HG02885 (cell line): Measurements from ENCODE around the gene SZT2.
A peak's percentile ranks its signal among the peaks of the same experiment; 100 is the strongest.
"Not testable (repeated sequence)": the region's sequence is repeated elsewhere in the genome, so short reads cannot be mapped to it uniquely, and the experiment has no call there.

ENCODE experiments used
- ATAC-seq: cut with Tn5 transposase; IDR thresholded peaks from one replicate; pipeline ENCODE4 v1.9.1; 2021; ENCODE audit warnings: mild to moderate bottlenecking; ENCODE audit not compliant: unreplicated experiment, poor library complexity

SZT2 gene

DNA sequence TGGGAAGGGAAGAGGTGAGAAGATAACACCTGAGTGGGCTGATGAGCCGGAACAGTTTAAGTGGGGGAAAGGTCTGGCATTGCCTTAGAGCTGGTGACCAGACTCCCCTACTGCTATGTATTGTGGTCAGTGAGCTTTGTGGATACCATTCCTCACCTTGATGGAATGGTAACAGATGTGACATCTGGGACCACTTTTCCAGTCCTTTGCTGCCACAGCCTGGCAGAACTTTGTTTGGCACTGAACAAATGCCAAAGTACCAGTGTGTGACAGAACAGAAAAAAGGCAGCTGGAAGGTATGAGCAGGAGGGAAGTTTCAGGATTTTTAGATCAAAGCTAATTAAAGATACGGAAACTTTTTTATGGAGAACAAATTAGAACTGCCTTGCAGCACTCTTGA, 6.2 kb upstream of the SZT2 start:
- no peak for ATAC-seq

DNA sequence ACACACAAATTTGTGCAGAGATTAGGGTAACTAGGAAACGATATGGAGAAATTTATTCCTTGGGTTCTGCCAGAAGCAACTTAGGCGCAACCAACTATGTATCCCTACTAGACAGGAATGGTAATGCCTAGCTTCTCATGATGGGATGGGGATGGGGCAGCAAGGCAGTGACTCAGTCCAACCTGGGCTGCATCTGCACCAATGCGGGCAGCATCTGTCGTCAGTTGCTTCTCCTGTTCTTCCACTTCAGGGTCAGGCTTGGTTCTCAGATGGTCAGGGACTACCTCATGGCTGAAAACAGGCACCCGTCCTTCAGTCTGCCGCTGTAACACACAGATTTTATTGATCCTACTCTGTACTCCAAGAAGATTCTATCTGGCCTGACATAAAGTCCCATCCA, 3.0 kb upstream of the SZT2 start:
- no peak for ATAC-seq

DNA sequence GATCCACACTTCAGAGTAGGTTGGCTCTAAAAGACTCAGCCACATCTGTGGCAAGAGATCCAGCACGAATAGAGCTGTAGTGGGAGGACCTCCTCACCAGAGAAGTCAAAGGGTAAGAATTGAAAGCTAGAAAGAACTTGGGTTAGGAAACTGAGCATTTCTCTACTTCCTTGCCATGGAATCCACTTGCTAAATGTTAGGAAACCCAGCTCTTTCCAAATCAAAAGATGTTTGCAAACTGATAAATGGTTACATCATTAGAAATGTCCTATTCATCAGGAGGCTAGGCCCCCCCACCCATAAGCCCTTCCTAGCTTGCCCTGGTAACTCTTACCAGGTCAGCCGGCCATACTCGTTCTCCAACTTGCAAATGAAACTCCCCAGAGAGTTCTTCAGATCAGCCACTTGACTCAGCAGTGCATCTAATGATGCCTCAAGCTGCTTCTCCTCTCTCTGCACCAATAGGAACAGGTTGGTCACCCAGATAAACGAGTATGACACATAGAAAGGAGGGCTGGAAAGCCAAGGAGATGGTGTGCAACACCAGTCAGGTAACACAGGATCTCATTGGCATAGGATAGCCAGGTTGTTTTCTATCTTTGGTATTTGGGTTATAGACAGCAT, 1.6 kb upstream of the SZT2 start:
- ATAC-seq: no peak

DNA sequence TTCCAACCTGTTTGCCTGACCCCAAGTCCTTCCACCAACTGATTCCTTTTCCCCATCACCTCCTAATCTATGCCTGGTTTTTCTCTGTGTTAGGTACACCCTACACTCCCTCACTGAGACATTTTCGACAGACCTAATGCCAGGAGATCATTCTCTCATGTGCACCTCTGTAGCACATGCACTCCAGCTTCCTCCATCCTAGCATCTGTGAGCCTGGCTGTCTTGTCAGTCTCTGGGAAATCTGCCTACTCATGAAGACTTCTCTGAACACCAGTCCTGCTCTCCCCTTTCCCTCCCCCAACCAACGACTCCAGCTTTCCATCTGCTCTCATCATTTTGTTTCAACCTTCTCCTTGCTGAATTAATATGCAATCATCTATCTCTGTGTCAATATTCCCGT, 1.1 kb upstream of the SZT2 start:
- no peak for ATAC-seq

DNA sequence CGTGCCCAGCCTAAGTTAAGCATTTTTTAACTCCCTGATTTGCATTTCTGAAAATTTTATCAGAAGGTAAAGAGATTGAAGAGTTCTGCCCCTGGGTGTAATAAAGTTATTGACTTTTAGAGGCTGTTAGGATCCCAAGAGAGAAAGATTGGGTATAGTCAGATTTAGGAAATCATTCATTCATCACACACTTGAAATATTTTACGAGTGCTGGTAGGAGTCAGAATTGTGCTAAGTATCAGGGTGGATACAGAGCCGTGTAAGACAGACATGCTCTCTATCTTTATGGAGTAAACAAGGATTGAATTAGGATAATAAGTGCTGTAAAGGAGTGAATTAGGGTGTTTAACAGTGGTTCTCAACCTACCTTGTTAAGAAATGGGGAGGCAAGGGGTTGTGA, 3.0 kb downstream of the SZT2 start:
- ATAC-seq: no peak

DNA sequence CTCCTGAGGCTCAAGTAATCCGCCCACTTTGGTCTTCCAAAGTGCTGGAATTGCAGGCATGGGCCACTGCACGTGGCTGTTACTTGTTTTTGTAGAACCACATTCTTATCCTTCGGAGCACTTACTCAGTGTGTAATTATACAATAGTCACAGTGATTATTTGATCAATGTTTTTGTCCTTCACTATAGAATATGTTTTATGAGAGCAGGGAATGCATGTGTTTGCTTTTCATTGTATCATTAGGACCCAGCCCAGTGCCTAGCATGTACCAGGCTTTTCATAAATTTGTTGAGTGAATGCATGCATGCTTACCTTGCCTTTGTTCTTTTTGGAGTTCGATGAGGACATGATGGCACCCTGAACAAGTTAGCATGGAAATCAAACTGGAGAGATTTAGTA, 5.8 kb downstream of the SZT2 start:
- no peak for ATAC-seq

DNA sequence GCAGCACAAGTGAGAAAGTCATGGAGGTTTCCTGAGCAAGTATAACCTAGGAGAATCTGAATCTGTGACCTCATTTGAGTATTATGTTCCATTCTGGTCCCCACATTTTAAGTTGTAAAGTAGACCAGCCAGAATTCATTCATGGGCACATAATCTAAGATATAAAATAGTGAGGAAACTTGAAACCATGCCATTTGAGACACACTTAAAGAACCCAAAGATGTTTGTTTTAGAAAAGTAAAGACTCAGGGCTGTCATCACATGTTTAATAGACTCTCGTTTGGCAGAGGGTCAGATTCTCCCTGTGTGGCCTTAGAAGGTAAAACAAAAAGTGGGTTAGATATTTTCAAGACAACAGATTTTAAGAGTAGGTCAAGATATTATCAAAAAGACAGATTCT, 6.4 kb downstream of the SZT2 start:
- ATAC-seq: no peak

DNA sequence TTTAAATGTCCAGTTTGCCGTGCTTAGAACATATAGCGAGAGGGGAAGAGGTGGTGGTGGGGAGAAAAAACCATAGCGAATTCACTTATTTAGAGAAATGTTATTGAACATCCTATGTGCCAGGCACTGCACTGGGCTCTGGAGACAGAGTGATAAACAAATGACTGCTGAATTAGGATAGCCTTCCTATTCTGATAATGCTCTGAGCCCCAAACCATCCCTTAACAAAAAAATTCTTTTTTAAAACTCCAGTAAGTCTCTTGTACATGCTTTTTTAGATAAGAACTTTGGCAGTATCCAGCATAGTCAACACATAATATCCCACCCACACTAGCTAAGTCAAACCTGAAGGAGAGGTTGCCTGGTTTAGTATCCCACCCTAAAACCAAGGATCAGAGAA, 8.5 kb downstream of the SZT2 start:
- no peak for ATAC-seq

DNA sequence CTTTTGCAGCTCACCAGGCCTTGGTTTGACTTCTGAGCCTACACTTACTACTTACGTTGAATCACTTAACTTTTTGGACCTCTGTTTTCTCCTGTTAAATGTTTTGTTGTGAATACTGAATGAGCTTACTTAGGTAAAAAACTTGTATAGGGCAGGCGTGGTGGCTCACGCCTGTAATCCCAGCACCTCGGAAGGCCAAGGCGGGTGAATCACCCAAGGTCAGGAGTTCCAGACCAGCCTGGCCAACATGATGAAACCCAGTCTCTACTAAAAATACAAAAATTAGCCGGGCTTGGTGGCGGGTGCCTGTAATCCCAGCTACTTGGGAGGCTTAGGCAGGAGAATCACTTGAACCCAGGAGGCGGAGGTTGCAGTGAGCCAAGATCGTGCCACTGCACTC, 10.7 kb downstream of the SZT2 start:
- ATAC-seq: not testable (repeated sequence)

DNA sequence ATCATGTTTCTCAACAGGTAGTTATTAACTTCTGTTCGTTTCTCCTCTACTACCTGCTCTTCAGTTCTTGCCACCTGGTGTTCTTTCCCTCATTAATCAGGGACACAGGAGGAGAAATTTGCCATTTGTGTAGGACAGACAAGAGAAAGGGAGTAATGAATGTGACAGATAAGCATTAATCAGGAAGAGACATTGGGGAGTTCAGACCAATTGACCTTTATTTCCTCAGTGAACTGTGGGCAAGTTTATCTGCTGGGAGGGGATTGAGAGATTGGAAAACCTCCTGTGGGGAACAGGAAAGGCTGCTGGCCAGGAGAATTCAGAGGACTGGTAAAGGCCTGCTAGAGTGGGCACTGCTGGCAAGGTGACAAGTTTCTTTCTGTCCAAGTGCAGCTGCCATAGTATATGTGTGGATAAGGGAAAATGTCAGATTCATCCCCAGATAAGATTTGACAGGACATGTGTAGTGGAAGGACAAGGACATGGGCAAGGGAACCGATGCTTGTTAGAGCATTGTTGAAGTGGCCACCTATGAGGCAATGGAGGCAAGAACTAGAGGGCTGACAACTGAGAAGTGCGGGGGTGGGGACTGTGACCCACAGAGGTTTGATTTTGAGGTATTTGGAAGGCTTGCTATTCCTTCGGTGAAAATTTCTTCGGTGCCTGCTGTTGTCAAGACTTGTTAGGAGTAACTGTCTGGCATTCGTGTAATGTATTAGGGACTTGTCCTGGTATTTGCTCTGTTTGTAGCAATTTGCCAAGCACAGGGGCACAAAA, 12.6 kb downstream of the SZT2 start:
- ATAC-seq: no peak

DNA sequence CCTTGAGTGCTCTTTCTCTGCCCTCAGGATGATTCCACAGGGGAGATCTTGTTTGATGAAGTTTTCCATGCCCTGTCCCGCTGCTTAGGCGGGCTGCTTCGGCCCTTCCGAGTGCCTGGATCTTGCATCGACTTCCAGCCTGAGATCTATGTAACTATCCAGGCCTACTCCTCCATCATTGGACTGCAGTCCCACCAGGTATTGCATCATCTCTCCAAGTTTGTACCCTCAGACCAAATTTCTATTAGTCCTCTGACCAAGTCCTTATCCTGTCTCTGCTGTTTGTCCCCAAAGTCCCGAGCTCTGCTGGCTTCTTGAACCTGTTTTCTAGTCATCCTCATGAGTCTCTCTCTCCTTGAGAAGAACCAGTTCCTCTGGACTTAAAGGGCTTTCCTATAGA, 14.7 kb downstream of the SZT2 start:
- ATAC-seq: no peak

DNA sequence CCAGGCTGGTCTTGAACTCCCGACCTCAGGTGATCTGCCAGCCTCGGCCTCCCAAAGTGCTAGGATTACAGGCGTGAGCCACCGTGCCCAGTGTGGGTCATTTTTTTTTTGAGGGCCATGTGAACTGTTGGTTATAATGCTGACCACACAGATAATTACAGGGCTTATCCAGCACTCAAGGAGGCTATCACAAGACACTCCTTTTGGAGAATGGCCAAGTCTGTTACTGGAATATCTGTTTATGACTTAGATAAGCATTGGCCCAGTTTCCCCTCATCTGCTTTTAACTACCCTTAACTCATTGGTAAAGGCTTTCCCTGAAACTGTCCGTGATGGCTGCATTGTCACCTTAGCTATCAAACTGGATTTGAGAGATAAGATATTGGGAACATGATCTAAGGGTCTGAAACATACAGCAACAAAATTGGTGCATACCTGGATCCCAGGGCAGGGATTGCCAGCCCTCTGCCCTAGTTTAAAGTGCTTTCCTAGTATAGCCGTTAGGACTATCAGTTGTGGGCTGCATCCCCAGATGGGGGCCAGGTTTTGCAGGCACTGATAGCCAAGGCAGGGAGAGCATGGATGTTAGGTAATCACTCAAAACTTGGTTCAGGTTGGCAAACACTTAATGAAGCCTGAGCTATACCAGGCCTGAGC, 15.6 kb downstream of the SZT2 start:
- ATAC-seq: no peak

DNA sequence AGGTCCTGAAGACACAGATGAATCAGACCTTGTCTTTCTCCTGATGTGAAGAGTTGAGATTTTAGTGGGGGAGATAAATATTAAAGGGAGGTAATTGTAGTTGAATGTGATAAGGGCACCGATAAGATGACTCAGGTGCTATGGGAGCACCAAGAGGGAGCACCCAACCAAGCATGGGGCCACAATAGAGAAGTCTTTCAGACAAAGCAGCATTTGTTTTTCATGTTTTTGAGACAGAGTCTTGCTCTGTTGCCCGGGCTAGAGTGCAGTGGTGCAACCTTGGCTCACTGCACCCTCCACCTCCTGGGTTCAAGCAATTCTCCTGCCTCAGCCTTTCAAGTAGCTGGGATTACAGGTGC, 16.2 kb downstream of the SZT2 start:
- ATAC-seq: no peak

DNA sequence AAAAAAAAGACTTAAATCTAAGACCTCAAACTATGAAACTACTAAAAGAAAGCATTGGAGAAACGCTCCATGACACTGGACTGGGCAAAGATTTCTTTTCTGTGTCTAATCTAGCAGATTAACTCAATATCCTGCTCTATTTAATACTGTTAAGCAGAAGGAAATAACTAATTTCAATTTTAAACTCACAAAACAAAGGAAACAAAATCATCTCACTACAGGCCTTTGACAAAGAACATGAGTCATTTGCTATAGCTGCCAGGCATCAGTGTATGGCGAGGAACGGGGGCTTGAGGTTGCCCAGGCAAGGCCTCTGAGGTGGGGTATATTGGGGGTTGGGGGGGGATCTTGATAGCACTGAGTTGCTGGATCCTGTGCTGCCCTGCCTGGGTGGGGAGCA, 20.9 kb downstream of the SZT2 start:
- no peak for ATAC-seq

DNA sequence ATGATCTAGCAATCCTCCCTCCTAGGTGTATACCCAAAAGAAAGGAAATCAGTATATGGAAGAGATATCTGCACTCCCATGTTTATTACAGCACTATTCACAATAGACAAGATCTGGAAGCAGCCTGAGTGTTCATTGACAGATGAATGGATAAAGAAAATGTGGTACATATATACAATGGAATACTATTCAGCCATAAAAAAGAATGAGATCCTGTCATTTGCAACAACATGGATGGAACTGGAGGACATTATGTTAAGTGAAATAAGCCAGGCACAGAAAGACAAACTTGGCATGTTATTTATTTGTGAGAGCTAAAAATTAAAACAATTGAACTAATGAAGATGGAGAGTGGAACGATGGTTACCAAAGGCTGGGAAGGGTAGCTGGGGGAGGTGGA, 23.7 kb downstream of the SZT2 start:
- not testable (repeated sequence) for ATAC-seq

DNA sequence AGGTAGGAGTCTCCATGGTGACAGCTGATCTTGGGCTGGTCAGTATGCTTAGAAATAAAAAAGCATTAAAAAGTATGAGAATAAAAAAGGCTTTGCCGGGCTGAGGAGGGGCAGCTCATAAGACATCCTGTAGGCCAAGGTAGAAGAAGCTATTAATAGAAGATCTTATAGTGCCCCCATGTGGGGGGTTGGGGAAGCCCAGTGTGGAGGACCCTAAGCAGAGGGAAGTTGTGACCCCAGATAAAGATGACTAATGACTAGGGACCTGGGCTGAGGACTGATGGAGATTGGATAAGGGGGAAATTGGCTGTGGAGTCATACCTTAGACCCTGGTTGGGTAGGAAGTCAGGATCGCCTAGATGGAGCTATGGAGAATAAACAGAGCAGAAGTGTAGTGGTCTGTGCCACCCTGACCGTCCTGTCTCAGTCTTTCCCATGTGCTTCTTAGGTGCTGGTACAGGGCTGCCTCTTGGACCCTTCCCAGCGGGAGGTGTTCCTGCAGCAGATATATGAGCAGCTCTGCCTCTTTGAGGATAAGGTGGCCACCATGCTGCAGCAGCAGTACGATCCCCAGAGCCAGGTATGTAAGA, 25.0 kb downstream of the SZT2 start:
- no peak for ATAC-seq

DNA sequence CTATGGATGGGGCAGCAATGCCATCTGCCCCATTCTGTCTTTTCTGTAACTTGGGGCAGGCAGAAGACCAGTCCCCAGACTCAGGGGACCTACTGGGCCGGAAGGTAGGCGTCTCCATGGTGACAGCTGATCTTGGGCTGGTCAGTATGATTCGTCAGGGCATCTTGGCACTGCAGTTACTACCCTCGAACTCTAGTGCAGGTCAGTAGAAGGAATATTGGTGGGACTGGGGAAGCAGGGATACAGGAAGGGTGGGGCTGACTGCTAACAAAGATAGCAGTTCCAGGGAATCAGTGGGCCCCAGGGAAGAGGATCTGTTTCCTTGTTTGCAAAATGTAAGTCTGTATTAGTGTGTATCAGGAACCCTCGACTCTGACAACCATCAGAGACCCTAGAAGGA, 26.2 kb downstream of the SZT2 start:
- ATAC-seq: no peak

DNA sequence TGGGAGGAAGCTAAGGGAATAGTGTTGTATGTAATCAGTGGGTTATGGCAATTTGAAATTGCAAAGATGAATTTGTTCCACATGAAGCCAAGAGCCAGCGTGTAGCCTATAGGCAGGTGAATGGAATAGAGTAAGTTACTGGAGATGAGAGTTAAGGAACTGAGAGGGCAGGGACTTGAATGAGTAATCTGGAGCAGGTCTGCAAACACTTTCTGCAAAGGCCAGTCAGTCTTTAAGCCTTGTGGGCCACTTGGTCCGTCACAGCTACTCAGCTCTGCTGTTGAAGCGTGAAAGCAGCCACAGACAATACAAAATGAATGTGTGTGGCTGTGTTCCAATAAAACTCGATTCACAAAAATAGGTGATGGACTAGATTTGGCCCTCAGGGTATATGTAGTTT, 29.2 kb downstream of the SZT2 start:
- peak; percentile 50 for ATAC-seq

DNA sequence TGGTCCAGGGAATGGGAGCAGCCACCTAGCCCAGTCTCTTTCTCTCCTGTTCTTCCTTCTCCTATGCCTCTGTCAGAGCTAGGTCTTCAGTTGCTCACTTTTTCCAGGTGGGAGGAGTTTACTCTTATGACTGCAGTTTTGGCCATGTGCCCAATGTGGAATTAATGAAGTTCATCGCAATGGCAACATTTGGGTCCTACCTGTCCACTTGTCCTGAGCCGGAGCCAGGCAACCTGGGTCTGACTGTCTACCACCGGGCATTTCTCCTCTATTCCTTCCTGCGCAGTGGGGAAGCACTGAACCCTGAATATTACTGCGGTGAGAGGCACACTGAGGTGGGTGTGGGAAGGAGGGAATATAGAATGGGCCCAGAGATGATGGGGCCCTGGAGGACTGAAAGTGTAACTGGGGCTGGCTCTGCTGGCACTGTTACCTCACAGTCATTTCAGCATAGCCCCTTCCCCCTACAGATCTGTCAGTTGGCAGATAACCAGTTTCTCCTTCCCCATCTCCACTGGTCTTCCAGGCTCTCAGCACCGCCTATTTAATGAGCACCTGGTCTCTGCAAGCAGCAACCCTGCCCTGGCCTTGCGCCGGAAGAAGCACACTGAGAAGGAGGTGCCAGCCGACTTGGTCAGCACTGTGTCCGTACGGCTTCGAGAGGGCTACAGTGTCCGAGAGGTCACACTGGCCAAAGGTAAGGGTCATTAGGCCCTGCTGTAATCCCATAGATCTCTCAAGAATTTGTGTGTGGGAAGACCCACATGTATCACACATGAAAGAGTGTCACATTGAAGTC, 30.1 kb downstream of the SZT2 start:
- ATAC-seq: no peak

DNA sequence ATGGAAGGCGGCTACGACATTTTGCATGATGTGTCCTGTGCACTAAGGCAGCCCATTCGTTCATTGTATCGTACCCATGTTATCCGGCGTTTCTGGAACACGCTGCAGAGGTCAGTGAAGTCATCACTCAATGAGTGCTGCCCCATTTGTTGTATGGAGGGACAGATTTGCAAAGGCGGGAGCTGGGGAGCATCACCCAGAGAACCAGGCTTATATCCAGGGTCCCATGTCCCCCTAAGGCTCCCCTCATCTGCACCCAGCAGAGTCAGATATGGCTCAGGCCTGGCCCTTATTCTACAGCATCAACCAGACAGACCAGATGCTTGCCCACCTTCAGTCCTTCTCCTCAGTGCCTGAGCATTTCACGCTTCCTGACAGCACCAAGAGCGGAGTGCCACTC, 31.2 kb downstream of the SZT2 start:
- no peak for ATAC-seq

DNA sequence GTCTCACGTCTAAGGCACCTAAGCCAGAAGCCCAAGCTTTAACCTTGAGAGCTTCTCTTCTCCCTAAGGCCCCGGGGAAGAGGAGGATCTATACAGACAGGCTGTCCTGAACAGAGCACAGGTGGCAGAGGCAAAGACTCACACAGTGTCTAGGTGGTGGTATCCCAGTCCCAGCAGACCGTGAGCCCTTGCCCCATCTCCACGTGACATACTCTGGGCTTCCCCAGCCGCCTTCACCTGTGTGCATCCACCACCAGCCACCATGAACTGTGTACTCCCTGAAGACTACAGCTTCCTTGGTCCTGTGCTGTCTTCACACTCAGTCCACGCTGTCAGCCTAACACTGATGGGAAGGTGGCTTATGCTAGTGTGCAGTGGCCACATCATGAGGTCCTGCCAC, 31.7 kb downstream of the SZT2 start:
- ATAC-seq: no peak
